Left lung (tissue), 10 donors: ENCODE data around the gene USF2. TPM values are rescaled to one million over a fixed set of nuclear protein-coding genes. Genes with fewer than 3 reads are reported as not detected.

Experiments
- ATAC-seq: fragments of 200-7000 bp; cut with Tn5 transposase; one replicate; pipeline ENCODE4 v1.9.1; 2020; ENCODE audit warnings: moderate library complexity
- DNase-seq, 4 donors: peaks; one replicate each; pipeline ENCODE4 v3.0.0-alpha.2; 2013 to 2020
- H3K27ac ChIP-seq, 2 donors: fragments of 200-600 bp; sonication (generic) in 1 of 2; one replicate each; pipeline versions ENCODE4 v1.5.0 to v1.8.0; 2020 to 2021
- H3K27me3 ChIP-seq, 2 donors: fragments of 200-600 bp; sonication (generic) in 1 of 2; one replicate each; pipeline versions ENCODE4 v1.5.0 to v1.8.0; 2020 to 2021
- H3K36me3 ChIP-seq, 2 donors: fragments of 200-600 bp; sonication (generic) in 1 of 2; one replicate each; pipeline versions ENCODE4 v1.5.0 to v1.8.0; 2020 to 2021
- H3K4me1 ChIP-seq, 2 donors: fragments of 200-600 bp; one replicate each; pipeline ENCODE4 v1.8.0; 2021
- H3K4me3 ChIP-seq, 2 donors: fragments of 200-600 bp; sonication (generic) in 1 of 2; one replicate each; pipeline versions ENCODE4 v1.5.0 to v1.8.0; 2020 to 2021; ENCODE audit warnings: mild to moderate bottlenecking in 1 of 2
- H3K9me3 ChIP-seq, 2 donors: fragments of 200-600 bp; sonication (generic) in 1 of 2; one replicate each; pipeline versions ENCODE4 v1.5.0 to v1.8.0; 2020 to 2021
- intact Hi-C, 2 donors: fragments of 100-400 bp; cut with DNase I; formaldehyde crosslinking; loops; one replicate each; pipeline versions ENCODE4 v1.11.2 to v1.14.2; 2022
- polyA plus RNA-seq, 6 donors: library from polyadenylated mRNA; unstranded; fragments of 120-200 nt; gene quantifications; one replicate each; pipeline ENCODE4 v1.2.1, GENCODE V29; 2013; ENCODE audit not compliant: insufficient read length in 6 of 6
- total RNA-seq, 2 donors: library from RNA; stranded (reverse); fragmentation: NEBNext Ultra II Directional; extraction: Animal tissue kit (Norgen Biotek cat#: 25700); gene quantifications; one replicate each; pipeline ENCODE4 v1.2.1, GENCODE V29; 2021
- TF ChIP-seq, protein P1 (sequence below), 2 donors: fragments of 200-600 bp; sonication (generic) in 1 of 2; IDR thresholded peaks; one replicate each; pipeline versions ENCODE4 v1.5.0 to v1.8.0; 2021; ENCODE audit warnings: antibody characterized with exemption in 2 of 2
- donor health status: DM: no; HTN: yes; CAD: no.
- donor health status: DM: no; HTN: no; CAD: no.

The USF2 gene
- total and polyA plus RNA-seq, 8 donors: 123 to 187 (median 162) TPM

DNA sequence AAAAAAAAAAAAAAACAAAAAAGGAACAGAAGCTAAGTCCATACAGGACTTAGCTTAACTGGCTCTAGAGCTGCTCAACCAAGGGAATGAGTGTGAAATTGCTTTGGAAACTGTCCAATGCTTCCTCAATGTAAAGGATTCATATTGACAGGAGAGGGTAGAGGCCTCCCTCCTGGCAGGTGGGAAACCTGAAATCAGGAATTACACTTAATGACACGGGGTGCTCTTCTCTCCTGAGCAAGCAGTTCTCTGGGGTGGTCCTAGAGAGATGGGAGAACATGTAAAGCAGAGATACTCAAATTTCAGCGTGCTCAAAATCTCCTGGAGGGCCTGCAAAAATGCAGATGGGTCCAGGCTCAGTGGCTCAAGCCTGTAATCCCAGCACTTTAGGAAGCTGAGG is 19.6 kb downstream of the USF2 start:
- H3K4me1 ChIP-seq: peaks cover 0 to 7% of the 10 kb centered on the region in 2 donors
- intact Hi-C loops: no loop called here
- ATAC-seq (no peak), DNase-seq (no peak)
- H3K9me3 ChIP-seq: no peaks in the 10 kb centered on the region
- no peak overlapping the region for H3K4me3 ChIP-seq
- TF ChIP-seq, protein P1, sequence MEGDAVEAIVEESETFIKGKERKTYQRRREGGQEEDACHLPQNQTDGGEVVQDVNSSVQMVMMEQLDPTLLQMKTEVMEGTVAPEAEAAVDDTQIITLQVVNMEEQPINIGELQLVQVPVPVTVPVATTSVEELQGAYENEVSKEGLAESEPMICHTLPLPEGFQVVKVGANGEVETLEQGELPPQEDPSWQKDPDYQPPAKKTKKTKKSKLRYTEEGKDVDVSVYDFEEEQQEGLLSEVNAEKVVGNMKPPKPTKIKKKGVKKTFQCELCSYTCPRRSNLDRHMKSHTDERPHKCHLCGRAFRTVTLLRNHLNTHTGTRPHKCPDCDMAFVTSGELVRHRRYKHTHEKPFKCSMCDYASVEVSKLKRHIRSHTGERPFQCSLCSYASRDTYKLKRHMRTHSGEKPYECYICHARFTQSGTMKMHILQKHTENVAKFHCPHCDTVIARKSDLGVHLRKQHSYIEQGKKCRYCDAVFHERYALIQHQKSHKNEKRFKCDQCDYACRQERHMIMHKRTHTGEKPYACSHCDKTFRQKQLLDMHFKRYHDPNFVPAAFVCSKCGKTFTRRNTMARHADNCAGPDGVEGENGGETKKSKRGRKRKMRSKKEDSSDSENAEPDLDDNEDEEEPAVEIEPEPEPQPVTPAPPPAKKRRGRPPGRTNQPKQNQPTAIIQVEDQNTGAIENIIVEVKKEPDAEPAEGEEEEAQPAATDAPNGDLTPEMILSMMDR (IDR thresholded peaks at IDR 0.05): no peak
- H3K27me3 ChIP-seq: peaks cover 0 to 31% of the 10 kb centered on the region in 2 donors
- no peak overlapping the region for H3K27ac ChIP-seq
- no peaks in the 10 kb centered on the region for H3K36me3 ChIP-seq

DNA sequence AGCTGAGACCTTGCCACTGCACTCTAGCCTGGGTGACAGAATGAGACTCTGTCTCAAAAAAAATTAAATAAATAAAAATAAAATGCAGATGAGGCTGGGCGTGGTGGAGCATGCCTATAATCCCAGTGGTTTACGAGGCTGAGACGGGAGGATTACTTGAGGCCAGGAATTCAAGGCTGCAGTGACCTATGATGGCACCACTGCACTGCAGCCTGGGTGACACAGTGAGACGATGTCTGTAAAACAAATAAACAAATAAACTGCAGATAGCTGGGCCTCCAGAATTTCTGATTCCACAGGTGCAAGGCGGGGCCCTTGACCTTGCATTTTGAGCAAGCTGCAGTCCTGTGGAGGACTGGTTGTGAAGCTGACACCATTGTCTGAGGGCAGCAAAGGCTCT is 20.1 kb downstream of the USF2 start:
- H3K9me3 ChIP-seq: no peaks in the 10 kb centered on the region
- peaks cover 0 to 7% of the 10 kb centered on the region in 2 donors for H3K4me1 ChIP-seq
- no peak for DNase-seq
- intact Hi-C loops: no loop called here
- no peaks in the 10 kb centered on the region for H3K36me3 ChIP-seq
- no peak overlapping the region for H3K27ac ChIP-seq
- TF ChIP-seq, protein P1 (IDR thresholded peaks at IDR 0.05): no peak
- H3K4me3 ChIP-seq: no peak overlapping the region
- no peak for ATAC-seq
- peaks cover 0 to 32% of the 10 kb centered on the region in 2 donors for H3K27me3 ChIP-seq

DNA sequence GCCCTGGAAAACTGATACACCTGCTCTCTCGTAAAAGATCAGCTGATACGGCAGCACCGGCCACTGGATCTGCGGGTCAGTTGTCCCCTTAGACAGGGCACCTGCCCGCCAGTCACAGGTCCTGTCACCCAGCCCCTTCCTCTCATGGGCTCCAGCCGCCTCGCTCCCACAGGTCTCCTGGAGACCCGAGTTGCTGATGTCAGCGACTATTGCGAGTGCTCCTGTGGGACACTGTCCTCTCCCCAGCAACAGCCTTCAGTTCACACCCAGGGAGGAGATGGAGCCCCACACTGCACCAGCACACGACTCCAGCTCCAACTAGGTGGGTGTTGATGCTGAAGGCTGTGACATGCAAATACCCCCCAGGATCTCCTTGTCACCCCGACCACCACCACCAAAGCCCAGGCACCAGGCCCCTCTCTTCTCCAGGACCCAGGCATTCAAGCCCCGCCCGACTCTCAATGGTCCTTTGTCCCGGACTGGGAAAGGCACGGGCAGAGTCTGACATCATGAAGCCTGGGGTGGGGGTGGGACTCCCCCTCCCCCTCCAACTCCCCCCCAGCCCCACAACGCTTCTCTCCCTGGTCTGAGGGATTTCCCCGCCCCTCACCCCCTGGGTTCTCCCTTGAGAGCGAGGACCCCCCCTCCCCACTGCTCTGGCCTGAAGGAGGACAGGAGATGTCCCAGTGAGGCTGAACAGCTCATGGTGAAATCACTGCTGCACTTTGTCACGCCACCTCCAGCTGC is 21.8 kb downstream of the USF2 start:
- peaks cover 0 to 46% of the 10 kb centered on the region in 2 donors for H3K27me3 ChIP-seq
- peaks cover 0 to 1% of the 10 kb centered on the region in 2 donors for H3K4me1 ChIP-seq
- DNase-seq (no peak), ATAC-seq (no peak)
- H3K36me3 ChIP-seq: no peaks in the 10 kb centered on the region
- TF ChIP-seq, protein P1 (IDR thresholded peaks at IDR 0.05): no peak
- H3K27ac ChIP-seq: no peak overlapping the region
- H3K4me3 ChIP-seq: no peak overlapping the region
- no peaks in the 10 kb centered on the region for H3K9me3 ChIP-seq
- intact Hi-C loops: no loop called here

DNA sequence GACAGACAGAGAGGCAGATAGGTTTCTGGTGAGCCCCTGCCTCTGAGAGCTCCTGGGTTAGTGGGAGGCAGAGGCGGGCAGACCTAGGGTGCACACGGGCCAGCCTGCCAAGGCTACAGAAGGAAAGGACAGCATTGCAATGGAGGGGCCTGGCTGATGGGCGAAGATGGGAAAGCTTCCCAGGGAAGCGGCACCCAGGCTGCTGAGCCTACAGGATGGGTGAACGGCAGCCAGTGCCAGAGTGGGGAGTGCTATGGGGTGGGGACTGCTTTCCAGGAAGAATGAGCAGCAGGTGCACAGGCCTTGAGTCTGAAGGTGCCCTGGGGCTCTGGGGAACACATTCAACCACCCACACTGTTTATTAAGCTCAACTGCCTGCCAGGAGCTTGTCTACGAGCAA is 22.5 kb downstream of the USF2 start:
- intact Hi-C loops: no loop called here

DNA sequence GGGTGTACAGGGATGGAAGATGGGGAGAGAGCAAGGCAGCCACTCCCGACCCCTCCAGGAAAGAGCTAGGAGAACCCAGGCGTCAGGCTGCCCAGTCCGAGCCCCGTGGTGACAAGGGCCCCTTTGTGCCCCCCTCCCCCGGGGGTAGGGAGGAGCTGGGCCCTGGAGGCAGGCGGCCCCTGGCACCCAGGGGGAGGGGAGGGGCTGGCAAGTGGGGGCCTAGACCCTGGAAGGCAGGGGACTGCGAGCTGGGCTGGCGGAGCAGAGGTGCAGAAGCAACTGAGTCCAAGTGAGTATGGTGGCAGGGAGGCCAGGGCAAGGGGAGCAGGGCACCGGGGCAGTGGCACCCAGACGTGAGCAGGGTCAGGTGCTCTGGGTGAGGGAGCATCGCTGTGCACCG is 23.2 kb downstream of the USF2 start, which contains the start of gene MAG:
Gene MAG (plus strand): TSS at position 246 of the 400 bp plus-strand sequence. CDS start 3,248 bp downstream, outside the sequence.
- Histone ChIP-seq H3K4me3 (no peak within 1 kb of the TSS), H3K4me1 (peaks cover 0 to 5% of the 10 kb centered on the region in 2 donors), H3K36me3 (no peaks in the 10 kb centered on the region), H3K27ac (no peak within 1 kb of the TSS), H3K27me3 (peaks cover 0 to 56% of the 10 kb centered on the region in 2 donors), H3K9me3 (no peaks in the 10 kb centered on the region)
- TF ChIP-seq, protein P1 (IDR thresholded peaks at IDR 0.05): no peak
- DNase-seq (no peak), ATAC-seq (no peak)
- intact Hi-C loops: no loop called here

More for the DNA sequence above, 22.5 kb downstream of the USF2 start:
- H3K36me3 ChIP-seq: no peaks in the 10 kb centered on the region
- H3K4me1 ChIP-seq: peaks cover 0 to 5% of the 10 kb centered on the region in 2 donors
- TF ChIP-seq, protein P1 (IDR thresholded peaks at IDR 0.05): no peak
- no peak overlapping the region for H3K4me3 ChIP-seq
- ATAC-seq: no peak
- H3K27me3 ChIP-seq: peaks cover 0 to 53% of the 10 kb centered on the region in 2 donors
- no peak for DNase-seq
- H3K9me3 ChIP-seq: no peaks in the 10 kb centered on the region
- H3K27ac ChIP-seq: no peak overlapping the region
